SU-DHL-6 (cell line): Measurements from ENCODE around the gene LRRC3.

ENCODE experiments used
- CTCF ChIP-seq: fragments of 200-600 bp; sonication (generic); IDR thresholded peaks from one replicate; pipeline ENCODE4 v1.5.1; 2017; ENCODE audit warnings: antibody characterized with exemption, mild to moderate bottlenecking, low read length, moderate library complexity; ENCODE audit not compliant: insufficient read depth, poor library complexity, severe bottlenecking
- EZH2phosphoT487 ChIP-seq: fragments of 200-600 bp; sonication (generic), shearing (Covaris generic); conservative IDR thresholded peaks from 2 replicates; pipeline ENCODE4 v1.6.1; 2018; ENCODE audit warnings: mild to moderate bottlenecking, antibody characterized with exemption, low read length, moderate library complexity, mixed read lengths

DNA sequence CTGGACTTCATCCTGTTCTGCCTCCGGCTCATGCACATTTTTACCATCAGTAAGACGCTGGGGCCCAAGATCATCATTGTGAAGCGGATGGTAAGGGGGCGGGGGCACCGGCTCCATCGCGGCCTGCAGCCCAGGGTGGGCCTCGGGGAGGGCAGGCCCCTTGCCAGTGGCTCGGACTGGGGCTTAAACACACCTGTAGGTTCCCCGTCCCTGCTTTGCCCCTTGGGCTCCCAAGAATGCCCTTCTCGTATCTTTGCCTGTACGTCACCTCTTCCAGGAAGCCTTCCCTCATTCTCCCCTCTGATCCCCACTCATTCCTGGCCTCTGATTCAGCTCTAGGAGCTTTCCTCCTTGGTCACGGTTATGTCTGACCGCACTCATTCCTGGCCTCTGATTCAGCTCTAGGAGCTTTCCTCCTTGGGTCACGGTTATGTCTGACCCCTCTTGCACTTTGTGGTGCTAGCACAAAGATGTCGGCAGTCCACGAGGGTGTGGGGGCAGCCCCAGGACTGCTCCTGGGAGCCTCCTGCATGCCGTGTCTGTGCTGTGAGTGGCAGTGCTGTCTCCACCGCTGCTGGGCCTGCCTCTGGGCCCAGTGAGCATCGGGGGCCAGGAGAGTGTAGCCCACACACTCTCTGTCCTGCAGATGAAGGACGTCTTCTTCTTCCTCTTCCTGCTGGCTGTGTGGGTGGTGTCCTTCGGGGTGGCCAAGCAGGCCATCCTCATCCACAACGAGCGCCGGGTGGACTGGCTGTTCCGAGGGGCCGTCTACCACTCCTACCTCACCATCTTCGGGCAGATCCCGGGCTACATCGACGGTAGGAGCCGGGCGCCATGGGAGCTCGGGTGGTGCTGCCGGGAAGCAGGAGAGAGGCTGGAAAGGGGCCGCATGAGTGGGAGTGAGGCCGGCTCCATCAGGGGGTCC, 49.1 kb upstream of the LRRC3 start:
- no peak for TF ChIP-seq CTCF
- TF ChIP-seq EZH2phosphoT487, result no peak
